Hematopoietic multipotent progenitor cell treated with erythropoietin and hydrocortisone succinate and interleukin-3 and kit ligand, for 4 days (in vitro differentiated cells): ENCODE data around the gene EML4.
A peak's percentile ranks its signal among the peaks of the same experiment; 100 is the strongest.
"Not testable (repeated sequence)": the region's sequence is repeated elsewhere in the genome, so short reads cannot be mapped to it uniquely, and the experiment has no call there.

Experiments used
- DNase-seq: peaks from one replicate; pipeline ENCODE4 v3.0.0-alpha.2; 2015

The EML4 gene

DNA sequence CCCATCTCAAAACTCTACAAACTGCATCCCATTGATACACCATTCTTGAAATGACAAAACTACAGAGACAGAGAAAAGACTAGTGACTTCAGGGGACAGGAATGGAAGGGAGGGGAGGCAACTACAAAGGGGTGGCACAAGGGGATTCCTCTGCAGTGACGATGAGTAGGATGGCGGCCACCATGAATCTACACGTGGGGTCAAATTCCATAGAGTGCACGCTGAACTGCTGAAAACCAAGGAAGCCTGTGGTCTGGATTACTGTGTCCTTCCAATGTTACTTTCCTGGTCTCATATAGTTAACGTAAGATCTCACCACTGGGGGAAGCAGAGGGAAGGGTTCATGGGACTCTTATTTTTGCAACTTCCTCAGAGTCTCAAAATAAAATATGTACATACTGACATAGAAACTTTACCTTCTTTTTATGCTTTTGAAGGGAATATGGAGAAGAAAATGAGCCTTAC lies 168.2 kb downstream of the EML4 start:
- DNase-seq: peak; percentile 29

- no peak for DNase-seq
Measured at GRCh38 chr2:42337846-42338566, 168.9 kb downstream of the EML4 start.

DNA sequence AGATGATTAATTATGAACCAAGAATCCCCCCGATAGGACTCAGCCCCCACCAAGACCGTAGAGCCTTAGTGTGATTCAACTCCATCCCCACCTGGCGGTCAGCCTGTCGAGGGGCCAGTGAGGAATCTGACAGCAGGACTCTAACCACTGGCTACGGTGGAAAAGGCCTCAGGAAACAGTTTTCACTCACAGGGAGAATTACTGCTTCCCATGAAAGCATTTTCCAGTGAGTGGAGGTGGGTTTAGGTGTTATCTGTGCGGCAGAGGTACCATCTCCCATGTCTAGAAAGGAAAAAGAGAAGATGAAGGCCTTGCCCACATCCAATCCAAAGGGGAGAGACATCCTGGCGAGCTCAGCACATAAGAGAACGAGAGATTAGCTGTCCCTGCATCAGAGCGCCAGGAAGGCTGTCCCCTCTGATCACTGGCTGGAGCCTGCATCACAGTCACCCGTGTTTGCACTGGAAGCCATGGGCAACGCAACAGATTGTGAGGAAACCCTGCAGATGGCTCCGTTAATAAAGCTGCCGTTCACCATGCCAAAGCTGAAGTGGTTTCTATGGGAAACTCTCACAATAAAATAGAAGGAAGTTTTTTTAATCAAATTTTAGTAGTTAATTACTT lies 169.5 kb downstream of the EML4 start:
- no peak for DNase-seq

- DNase-seq: peak; percentile 49
Measured at GRCh38 chr2:42339191-42339912, 170.2 kb downstream of the EML4 start.

- no peak for DNase-seq
Measured at GRCh38 chr2:42340045-42340937, 171.1 kb downstream of the EML4 start.

DNA sequence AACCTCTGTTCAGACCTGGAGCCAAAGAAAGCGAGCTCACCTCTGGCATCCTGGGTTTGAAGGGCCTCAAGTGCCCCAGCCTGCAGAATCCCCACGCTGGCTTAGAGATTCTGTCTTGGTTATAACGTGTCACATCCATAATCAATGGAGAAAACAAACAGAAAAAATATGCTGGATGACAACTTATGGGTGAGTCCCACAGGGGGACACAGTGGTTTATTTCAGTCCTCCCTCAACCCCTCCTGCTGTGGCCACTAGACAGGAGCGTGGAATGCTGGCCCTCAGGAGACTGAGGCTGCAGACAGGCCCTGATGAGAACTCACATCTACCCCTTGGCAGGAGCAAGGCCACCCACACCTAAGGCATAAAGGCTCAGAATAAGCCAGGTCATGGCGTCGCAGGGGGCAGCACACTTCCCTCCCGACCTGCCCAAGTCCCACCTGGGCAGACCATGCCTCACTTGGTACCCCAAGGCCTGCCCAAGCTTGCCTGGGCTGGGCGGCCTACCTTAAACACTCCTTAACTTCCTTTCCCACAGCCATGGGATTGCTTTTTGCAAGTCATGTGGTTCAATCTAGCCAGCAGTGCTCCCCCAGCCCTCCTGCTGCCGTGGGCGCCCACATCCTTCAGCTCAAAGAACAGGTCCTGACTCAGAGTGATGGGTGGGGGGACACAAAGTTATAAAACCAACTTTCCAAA lies 171.9 kb downstream of the EML4 start:
- DNase-seq: no peak

DNA sequence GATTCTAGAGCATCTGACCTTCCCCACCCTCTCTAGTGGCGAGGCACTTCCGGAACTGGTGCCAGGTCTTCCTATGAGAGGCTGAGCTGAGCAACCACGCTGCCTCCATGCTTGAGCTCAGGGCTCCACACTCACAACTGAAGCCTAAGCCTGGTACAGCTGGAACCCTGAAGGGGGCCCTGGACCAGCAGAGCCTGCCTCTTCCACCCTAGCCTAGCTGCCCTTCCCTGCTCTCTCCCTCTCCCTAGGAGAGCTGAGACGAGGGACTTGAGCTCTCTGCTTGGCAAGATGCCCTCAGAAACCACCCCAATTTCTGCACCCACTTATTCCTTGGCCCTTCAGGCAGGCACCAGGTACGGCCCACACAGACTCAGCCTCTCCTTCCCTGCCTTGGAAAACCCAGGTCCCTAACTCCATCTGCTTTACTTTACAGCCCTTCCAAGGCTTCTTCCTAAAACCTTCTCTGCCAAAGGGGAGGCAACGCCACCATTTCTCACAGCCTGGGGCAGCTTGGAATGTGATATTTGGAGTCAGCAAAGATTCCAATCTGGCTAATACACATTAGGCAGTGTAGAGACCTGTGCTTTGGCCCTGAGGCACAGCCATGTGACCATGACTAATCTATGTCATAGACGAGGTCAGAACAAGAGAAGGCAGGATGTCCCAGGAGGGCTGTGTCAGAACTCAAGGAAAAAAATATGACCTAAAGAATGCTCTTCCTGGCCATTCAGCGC lies 173.1 kb downstream of the EML4 start:
- DNase-seq: no peak

- DNase-seq: no peak
Measured at GRCh38 chr2:42342795-42343241, 173.7 kb downstream of the EML4 start.

DNA sequence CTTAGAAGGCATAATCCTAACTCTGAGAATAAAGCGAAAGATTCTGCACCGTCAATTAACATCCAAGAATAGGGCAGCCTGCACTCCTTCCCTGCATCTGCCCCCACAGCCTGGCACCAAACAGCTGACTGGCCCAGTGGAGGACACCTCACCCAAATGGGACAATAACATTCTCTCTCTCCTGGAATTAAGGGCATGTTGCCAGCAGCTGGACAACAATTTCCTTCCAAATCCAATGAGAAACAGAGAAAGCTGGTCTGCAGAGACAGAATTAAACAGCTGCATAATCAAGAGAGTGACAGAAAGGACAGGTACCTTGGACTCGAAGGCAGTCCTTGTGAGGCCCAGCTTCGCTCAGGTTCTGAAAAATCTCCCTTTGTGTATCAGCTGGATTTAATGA lies 176.8 kb downstream of the EML4 start:
- DNase-seq: no peak

- DNase-seq: not testable (repeated sequence)
Measured at GRCh38 chr2:42346856-42347255, 177.7 kb downstream of the EML4 start.

DNA sequence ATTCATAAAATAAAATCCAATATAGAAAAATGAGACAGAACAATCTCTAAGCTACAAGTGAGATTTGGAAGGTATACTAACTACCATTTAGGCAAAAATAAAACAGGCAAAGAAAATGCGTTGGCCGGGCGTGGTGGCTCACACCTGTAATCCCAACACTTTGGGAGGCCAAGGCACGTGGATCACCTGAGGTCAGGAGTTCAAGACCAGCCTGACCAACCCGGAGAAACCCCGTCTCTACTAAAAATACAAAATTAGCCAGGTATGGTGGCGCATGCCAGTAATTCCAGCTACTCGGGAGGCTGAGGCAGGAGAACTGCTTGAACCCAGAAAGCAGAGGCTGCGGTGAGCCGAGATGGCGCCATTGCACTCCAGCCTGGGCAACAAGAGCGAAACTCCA lies 178.4 kb downstream of the EML4 start:
- DNase-seq: not testable (repeated sequence)

- DNase-seq: no peak
Measured at GRCh38 chr2:42348113-42348805, 179.1 kb downstream of the EML4 start.

GRCh38 chr2:42350434-42351063 lies 181.4 kb downstream of the EML4 start:
- no peak for DNase-seq

DNA sequence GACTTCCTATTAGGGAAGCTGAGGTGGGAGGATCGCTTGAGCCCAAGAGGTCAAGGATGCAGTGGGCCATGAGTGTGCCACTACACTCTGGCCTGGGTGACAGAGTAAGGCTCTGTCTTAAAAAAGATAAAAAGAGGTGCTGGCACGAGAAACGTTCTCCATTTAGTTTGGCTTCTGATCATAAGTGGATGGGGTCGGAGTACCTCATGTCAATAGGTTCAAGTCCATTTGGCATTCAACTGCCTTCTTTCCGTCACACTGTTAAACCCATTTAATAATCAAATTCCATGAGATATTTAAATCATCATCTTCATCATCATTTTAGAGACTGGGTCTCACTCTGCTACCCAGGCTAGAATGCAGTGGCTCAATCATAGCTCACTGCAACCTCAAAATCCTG lies 182.7 kb downstream of the EML4 start:
- DNase-seq: no peak

DNA sequence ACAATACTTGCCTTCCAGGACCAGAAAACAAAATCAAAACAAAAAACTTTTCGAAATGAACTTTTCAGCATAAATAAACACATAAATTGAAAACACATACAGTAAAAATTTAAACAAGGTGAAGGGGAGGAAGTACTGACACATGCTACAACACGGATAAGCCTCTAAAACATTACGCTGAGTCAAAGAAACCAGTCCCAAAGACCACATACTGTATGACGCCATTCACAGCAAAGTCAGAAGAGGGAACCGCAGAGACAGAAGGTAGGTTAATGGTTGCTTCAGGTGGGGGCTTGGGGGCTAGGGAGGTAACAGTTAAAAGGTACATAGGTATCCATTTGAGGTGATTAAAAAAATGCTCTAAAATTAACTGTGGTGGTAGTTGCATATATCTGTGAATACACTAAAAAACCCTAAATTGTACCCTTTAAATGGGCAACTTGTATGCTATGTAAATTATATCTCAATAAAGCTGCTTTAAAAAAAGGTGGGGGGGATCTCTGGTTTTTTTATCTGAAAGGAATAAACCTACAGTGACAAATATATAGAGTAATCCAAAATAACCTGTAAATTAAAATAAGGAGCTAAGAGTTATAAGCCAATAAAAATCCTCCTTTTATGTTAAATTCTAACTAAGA lies 184.8 kb downstream of the EML4 start:
- DNase-seq: no peak

DNA sequence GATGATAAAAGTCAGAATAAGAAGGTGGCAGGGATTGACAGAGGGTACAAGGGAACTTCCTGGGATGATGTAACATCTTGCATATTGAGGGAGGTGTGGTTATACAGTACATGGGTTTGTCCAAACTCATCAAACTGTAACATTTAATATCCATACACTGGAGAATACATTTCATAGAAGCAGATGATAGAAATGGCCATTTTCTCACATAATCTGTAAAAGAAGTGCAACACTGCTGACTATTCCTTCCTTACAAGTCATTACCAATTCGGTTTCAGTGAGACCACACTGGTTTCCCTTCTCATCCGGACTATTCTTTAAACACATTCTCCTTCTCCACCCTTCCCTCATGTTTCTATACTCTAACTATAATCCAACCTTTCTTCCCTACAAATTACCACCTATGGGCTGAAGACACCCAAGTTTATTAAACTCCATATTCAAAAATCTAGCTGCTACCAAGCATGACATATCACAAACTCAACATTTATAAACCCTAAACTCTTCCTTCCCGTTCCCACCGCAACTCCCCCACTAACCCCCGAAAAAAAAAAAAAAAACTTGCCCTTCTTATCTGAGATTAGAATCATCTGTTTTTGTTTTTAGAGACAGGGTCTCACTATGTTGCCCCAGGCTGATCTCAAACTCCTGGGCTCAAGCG lies 190.3 kb downstream of the EML4 start:
- peak; percentile 16 for DNase-seq

- peak; percentile 83 for DNase-seq
Measured at GRCh38 chr2:42359965-42360483, 190.9 kb downstream of the EML4 start.

DNA sequence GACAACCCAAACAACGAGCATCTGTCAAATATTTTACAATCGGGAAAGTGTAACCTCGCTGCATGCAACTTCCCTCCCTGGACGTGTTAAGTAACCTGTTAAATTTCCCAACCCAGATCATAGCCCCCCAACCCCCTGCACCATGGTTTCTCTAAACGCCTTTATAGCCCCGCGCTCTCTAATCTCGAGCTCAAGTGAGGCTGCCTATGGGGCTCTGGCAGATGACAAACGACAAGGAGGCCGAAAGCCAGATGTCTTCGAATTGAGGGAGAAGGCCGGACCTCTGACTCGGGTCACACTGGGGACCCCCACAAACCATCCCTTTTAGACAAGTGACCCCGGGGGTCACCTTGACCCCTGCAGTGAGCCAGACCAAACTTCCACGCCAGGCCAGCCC lies 191.3 kb downstream of the EML4 start:
- peak; percentile 25 for DNase-seq
